HL-60 (cell line): ENCODE results near the gene PRKAG1.

ENCODE experiments used
- DNase-seq, 2 experiments: peaks; one replicate each; pipeline ENCODE4 v3.0.0-alpha.2; 2010 to 2020; ENCODE audit warnings: low read depth in 1 of 2, low spot score in 1 of 2
- H3K27ac ChIP-seq: fragments of 250-450 bp; sonication (Bioruptor Pico); replicated peaks from 2 replicates; pipeline ENCODE4 v1.5.1; 2020; ENCODE audit warnings: mild to moderate bottlenecking, moderate library complexity
- H3K27me3 ChIP-seq: fragments of 250-450 bp; sonication (Bioruptor Pico); 2 replicates; pipeline ENCODE4 v1.5.1; 2021; ENCODE audit warnings: mild to moderate bottlenecking, moderate library complexity; ENCODE audit not compliant: insufficient read depth, poor library complexity, severe bottlenecking
- H3K4me3 ChIP-seq: replicated peaks from 2 replicates; pipeline ENCODE4 v1.5.1; 2011; ENCODE audit warnings: mild to moderate bottlenecking, control low read depth, low read length; ENCODE audit not compliant: insufficient read depth
- CTCF ChIP-seq: IDR thresholded peaks from one replicate; pipeline ENCODE4 v1.5.1; 2011; ENCODE audit warnings: low read length, control low read depth, inconsistent platforms; ENCODE audit not compliant: insufficient read depth
- GABPA ChIP-seq: IDR thresholded peaks from 2 replicates; pipeline ENCODE4 v1.6.1; 2012; ENCODE audit warnings: low read depth
- POLR2AphosphoS5 ChIP-seq: IDR thresholded peaks from 2 replicates; pipeline ENCODE4 v1.6.1; 2012; ENCODE audit warnings: low read depth
- REST ChIP-seq: IDR thresholded peaks from 2 replicates; pipeline ENCODE4 v1.6.1; 2012; ENCODE audit warnings: low read depth; ENCODE audit not compliant: insufficient replicate concordance
- SPI1 ChIP-seq: IDR thresholded peaks from 2 replicates; pipeline ENCODE4 v1.6.1; 2012; ENCODE audit warnings: low read depth, mild to moderate bottlenecking, borderline replicate concordance

The PRKAG1 gene

GRCh38 chr12:48960834-48961233, 57.7 kb downstream of the PRKAG1 start:
- TF ChIP-seq GABPA (no peak), REST (no peak), CTCF (no peak), SPI1 (no peak), POLR2AphosphoS5 (no peak)
- Histone ChIP-seq H3K27ac (no peak overlapping the region), H3K4me3 (no peak overlapping the region), H3K27me3 (no peaks in the 10 kb centered on the region)
- no peak for DNase-seq

GRCh38 chr12:48958049-48958388, 60.6 kb downstream of the PRKAG1 start:
- H3K27ac ChIP-seq = peak overlapping the region; percentile 86
- peak; percentile 53 for TF ChIP-seq SPI1
- no peak for TF ChIP-seq REST
- no peaks in the 10 kb centered on the region for H3K27me3 ChIP-seq
- peak overlapping the region; percentile 95 for H3K4me3 ChIP-seq
- no peak for DNase-seq

GRCh38 chr12:48957141-48958048, 61.2 kb downstream of the PRKAG1 start, which contains the start of gene ARF3:
TSS of gene ARF3 (minus strand) at chr12:48957487. CDS start at chr12:48941095, 16,392 bp downstream.
- peak within 1 kb of the TSS; percentile 86 for H3K27ac ChIP-seq
- TF ChIP-seq CTCF = no peak
- peak; percentile 7; the same call in 1 of the 2 replicates for TF ChIP-seq SPI1
- no peak for TF ChIP-seq REST
- TF ChIP-seq POLR2AphosphoS5 = peak; percentile 39; the same call in 1 of the 2 replicates
- peak; percentile 56; the same call in 1 of the 2 replicates for TF ChIP-seq GABPA
- peak; percentile 95 to 96 for DNase-seq
- H3K27me3 ChIP-seq = no peaks in the 10 kb centered on the region
- H3K4me3 ChIP-seq = peak within 1 kb of the TSS; percentile 95
